Neural crest cell (in vitro differentiated cells): ENCODE measurements around the gene RSPH3. TPM values are rescaled to one million over a fixed set of nuclear protein-coding genes. Genes with fewer than 3 reads are reported as not detected.

Experiments used
- DNase-seq: peaks from one replicate; pipeline ENCODE4 v3.0.0; 2021; ENCODE audit warnings: low read depth, mixed read lengths, low spot score
- H3K27ac Mint-ChIP-seq: one replicate; pipeline ENCODE4 v1.8.0; 2021; ENCODE audit warnings: mild to moderate bottlenecking, mixed read lengths; ENCODE audit not compliant: unreplicated experiment
- H3K27me3 Mint-ChIP-seq: 2 replicates; pipeline ENCODE4 v1.8.0; 2021; ENCODE audit warnings: low read depth, mild to moderate bottlenecking, mixed read lengths
- H3K36me3 Mint-ChIP-seq: 2 replicates; pipeline ENCODE4 v1.8.0; 2021; ENCODE audit warnings: low read depth, mild to moderate bottlenecking, mixed read lengths
- H3K4me1 Mint-ChIP-seq: 2 replicates; pipeline ENCODE4 v1.8.0; 2021; ENCODE audit warnings: mixed read lengths
- H3K4me3 Mint-ChIP-seq: one replicate; pipeline ENCODE4 v1.8.0; 2021; ENCODE audit warnings: mild to moderate bottlenecking, mixed read lengths
- H3K9me3 Mint-ChIP-seq: 2 replicates; pipeline ENCODE4 v1.8.0; 2021; ENCODE audit warnings: mixed read lengths
- total RNA-seq: library from RNA; stranded (reverse); gene quantifications from 2 replicates; pipeline ENCODE4 v1.2.1, GENCODE V29; 2021
- TF ChIP-seq, protein P1 (sequence below): fragments of 200-600 bp; sonication (generic); conservative IDR thresholded peaks from 2 replicates; pipeline ENCODE4 v1.5.0; 2021; ENCODE audit warnings: antibody characterized with exemption, mild to moderate bottlenecking

RSPH3 gene
- total RNA-seq, 1 donor from 2014 or later = 5.4 TPM

DNA sequence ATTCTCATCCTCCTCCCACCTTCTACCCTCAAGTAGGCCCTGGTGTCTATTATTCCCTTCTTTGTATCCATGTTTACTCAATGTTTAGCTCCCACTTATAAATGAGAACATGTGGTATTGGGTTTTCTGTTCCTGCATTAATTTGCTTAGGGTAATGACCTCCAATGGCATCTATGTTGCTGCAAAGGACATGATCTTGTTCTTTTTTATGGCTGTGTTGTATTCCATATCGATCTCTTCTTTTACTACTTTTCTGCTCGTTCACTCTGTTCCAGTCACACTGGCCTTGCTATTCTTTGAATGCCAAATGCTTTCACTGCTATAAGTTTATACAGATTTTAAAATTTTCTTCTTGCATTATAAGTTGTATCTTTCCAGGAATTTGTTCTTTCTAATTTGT is 57.7 kb downstream of the RSPH3 start:
- Mint-ChIP-seq H3K4me3 (no peak overlapping the region), H3K27me3 (no peaks in the 10 kb centered on the region), H3K36me3 (peaks cover 4% of the 10 kb centered on the region), H3K9me3 (peaks cover 5% of the 10 kb centered on the region), H3K4me1 (peaks cover 8% of the 10 kb centered on the region), H3K27ac (no peak overlapping the region)
- no peak for DNase-seq
- TF ChIP-seq, protein P1, sequence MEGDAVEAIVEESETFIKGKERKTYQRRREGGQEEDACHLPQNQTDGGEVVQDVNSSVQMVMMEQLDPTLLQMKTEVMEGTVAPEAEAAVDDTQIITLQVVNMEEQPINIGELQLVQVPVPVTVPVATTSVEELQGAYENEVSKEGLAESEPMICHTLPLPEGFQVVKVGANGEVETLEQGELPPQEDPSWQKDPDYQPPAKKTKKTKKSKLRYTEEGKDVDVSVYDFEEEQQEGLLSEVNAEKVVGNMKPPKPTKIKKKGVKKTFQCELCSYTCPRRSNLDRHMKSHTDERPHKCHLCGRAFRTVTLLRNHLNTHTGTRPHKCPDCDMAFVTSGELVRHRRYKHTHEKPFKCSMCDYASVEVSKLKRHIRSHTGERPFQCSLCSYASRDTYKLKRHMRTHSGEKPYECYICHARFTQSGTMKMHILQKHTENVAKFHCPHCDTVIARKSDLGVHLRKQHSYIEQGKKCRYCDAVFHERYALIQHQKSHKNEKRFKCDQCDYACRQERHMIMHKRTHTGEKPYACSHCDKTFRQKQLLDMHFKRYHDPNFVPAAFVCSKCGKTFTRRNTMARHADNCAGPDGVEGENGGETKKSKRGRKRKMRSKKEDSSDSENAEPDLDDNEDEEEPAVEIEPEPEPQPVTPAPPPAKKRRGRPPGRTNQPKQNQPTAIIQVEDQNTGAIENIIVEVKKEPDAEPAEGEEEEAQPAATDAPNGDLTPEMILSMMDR = no peak

- TF ChIP-seq, protein P1 = no peak
- Mint-ChIP-seq H3K4me1 (peaks cover 14% of the 10 kb centered on the region), H3K9me3 (peaks cover 5% of the 10 kb centered on the region), H3K27me3 (no peaks in the 10 kb centered on the region), H3K4me3 (no peak overlapping the region), H3K27ac (no peak overlapping the region), H3K36me3 (peaks cover 4% of the 10 kb centered on the region)
- no peak for DNase-seq
Observed at GRCh38 chr6:158941246-158941645, 58.8 kb downstream of the RSPH3 start.

DNA sequence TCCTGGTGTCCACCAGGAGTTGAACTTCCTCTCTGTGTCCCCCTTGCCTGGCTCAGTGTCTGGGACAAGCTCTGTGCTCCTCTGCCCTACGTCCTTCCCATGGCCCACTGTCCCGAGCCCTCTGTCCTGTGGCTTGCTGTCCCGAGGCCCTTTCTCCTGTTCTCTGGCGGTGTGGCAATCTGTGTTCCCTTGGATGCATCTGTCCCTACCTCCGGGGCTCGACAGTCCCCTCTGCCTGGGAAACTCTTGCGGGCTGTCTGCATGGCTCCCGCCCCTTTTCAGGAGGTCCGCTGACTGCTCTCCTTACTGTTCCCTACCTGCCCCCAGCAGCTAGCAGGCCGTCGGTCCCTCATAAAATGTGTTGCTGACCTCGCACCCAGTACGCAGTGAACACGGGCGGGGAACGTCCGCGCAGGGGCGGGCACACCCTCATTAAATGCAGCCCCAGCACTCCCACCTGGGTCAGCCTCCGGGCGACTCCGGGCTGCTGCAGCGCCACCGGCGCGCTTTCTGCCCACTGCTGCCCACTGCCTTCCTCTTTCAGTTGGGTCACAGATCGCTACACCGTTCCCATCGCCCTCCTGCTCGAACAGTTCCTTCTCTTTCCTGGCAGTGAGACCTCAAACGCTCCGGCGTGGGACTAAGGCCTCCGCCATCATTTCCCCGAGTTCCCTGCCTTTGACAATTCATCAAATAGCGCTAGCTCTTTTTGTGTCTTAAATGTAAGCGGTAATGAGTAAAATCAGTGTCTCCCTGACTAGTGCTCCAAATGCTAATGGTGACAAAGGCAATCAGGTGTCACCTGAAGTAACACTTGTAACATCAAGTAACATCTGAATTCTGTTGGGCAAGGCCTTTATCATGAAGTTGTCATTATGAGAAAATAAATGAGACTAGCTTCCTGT is 60.5 kb downstream of the RSPH3 start:
- no peaks in the 10 kb centered on the region for H3K27me3 Mint-ChIP-seq
- no peak overlapping the region for H3K4me3 Mint-ChIP-seq
- TF ChIP-seq, protein P1 = no peak
- no peak overlapping the region for H3K27ac Mint-ChIP-seq
- no peak for DNase-seq
- peaks cover 5% of the 10 kb centered on the region for H3K9me3 Mint-ChIP-seq
- H3K4me1 Mint-ChIP-seq = peaks cover 10% of the 10 kb centered on the region
- H3K36me3 Mint-ChIP-seq = peaks cover 3% of the 10 kb centered on the region

DNA sequence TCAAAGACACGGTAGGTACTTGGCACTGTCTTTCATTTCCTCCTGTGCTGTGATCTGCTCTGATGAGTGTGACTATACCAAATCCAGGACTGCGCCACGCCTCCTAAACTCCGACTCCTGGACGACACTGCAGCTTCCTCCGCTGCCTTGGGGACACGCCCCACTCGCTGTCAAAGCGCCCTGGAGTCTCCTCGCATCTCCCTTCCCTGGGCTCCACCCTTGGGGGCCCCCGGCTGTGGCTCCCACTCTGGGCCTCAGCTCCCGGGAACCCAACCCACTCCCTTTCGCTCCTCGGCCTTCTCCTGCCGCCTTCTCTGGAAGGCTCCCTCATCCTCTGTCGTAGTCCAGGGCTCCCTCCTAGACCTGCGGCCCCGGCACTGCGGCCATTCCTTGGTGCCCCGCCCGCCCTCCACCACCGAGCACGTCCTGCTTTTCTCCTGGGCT is 61.2 kb downstream of the RSPH3 start:
- no peak overlapping the region for H3K27ac Mint-ChIP-seq
- H3K36me3 Mint-ChIP-seq = peaks cover 3% of the 10 kb centered on the region
- no peak overlapping the region for H3K4me3 Mint-ChIP-seq
- H3K9me3 Mint-ChIP-seq = peaks cover 5% of the 10 kb centered on the region
- TF ChIP-seq, protein P1 = no peak
- DNase-seq = no peak
- H3K27me3 Mint-ChIP-seq = no peaks in the 10 kb centered on the region
- peaks cover 9% of the 10 kb centered on the region for H3K4me1 Mint-ChIP-seq

GRCh38 chr6:158938220-158938619 is 61.8 kb downstream of the RSPH3 start:
- TF ChIP-seq, protein P1 = no peak
- H3K27me3 Mint-ChIP-seq = no peaks in the 10 kb centered on the region
- H3K36me3 Mint-ChIP-seq = peaks cover 3% of the 10 kb centered on the region
- no peak overlapping the region for H3K27ac Mint-ChIP-seq
- H3K9me3 Mint-ChIP-seq = peaks cover 5% of the 10 kb centered on the region
- DNase-seq = no peak
- H3K4me1 Mint-ChIP-seq = peaks cover 9% of the 10 kb centered on the region
- no peak overlapping the region for H3K4me3 Mint-ChIP-seq
